ENCODE results near the gene PLXNA3.

The PLXNA3 gene

GRCh38 chrX:154512879-154513553 is 54.9 kb downstream of the PLXNA3 start:
- DNase-seq (ENCODE audit: low read depth): no peak
- in situ Hi-C loops (cut with HindIII; ENCODE audit: low sequenced_read_pairs): no loop called here

GRCh38 chrX:154513716-154514115 is 55.6 kb downstream of the PLXNA3 start:
- no peak overlapping the region for H3K4me3 ChIP-seq (ENCODE audit: low read depth, low read length)
- no peak for TF ChIP-seq CTCF (IDR thresholded peaks at IDR 0.05; ENCODE audit: low read depth, low read length, missing control alignments)
- no peak for DNase-seq (ENCODE audit: low read depth)
- in situ Hi-C loops (cut with HindIII; ENCODE audit: low sequenced_read_pairs): no loop called here

More at GRCh38 chrX:154512879-154513553, 54.9 kb downstream of the PLXNA3 start:
- TF ChIP-seq CTCF (IDR thresholded peaks at IDR 0.05; ENCODE audit: low read depth, low read length, missing control alignments): no peak
- H3K4me3 ChIP-seq (ENCODE audit: low read depth, low read length): no peak overlapping the region

GRCh38 chrX:154515090-154515965 is 57.2 kb downstream of the PLXNA3 start:
- DNase-seq (ENCODE audit: low read depth): no peak
- in situ Hi-C loops (cut with HindIII; ENCODE audit: low sequenced_read_pairs): no loop called here

GRCh38 chrX:154515966-154516655 is 58.0 kb downstream of the PLXNA3 start, which contains the start of gene FAM3A:
Gene FAM3A (minus strand): TSS chrX:154516232. CDS start chrX:154515772, 460 bp downstream.
- peak; percentile 55 for DNase-seq (ENCODE audit: low read depth)
- peak within 1 kb of the TSS; percentile 59 for H3K4me3 ChIP-seq (ENCODE audit: low read depth, low read length)
- no peak for TF ChIP-seq CTCF (IDR thresholded peaks at IDR 0.05; ENCODE audit: low read depth, low read length, missing control alignments)
- in situ Hi-C loops (cut with HindIII; ENCODE audit: low sequenced_read_pairs): no loop called here

More at GRCh38 chrX:154515090-154515965, 57.2 kb downstream of the PLXNA3 start:
- TF ChIP-seq CTCF (IDR thresholded peaks at IDR 0.05; ENCODE audit: low read depth, low read length, missing control alignments): no peak
- H3K4me3 ChIP-seq (ENCODE audit: low read depth, low read length): peak overlapping the region; percentile 59

GRCh38 chrX:154516656-154517100 is 58.6 kb downstream of the PLXNA3 start:
- H3K4me3 ChIP-seq (ENCODE audit: low read depth, low read length): peak overlapping the region; percentile 36
- in situ Hi-C loops (cut with HindIII; ENCODE audit: low sequenced_read_pairs): no loop called here
- TF ChIP-seq CTCF (IDR thresholded peaks at IDR 0.05; ENCODE audit: low read depth, low read length, missing control alignments): no peak
- peak; percentile 28 for DNase-seq (ENCODE audit: low read depth)
